ENCODE results near the gene HELZ. TPM values are rescaled to one million over a fixed set of nuclear protein-coding genes. Genes with fewer than 3 reads are reported as not detected.
"Not testable (repeated sequence)": the region's sequence is repeated elsewhere in the genome, so short reads cannot be mapped to it uniquely, and the experiment has no call there.

HELZ gene
- polyA plus RNA-seq, 10 donors = 15.4 to 28.5 (median 21.4) TPM

DNA sequence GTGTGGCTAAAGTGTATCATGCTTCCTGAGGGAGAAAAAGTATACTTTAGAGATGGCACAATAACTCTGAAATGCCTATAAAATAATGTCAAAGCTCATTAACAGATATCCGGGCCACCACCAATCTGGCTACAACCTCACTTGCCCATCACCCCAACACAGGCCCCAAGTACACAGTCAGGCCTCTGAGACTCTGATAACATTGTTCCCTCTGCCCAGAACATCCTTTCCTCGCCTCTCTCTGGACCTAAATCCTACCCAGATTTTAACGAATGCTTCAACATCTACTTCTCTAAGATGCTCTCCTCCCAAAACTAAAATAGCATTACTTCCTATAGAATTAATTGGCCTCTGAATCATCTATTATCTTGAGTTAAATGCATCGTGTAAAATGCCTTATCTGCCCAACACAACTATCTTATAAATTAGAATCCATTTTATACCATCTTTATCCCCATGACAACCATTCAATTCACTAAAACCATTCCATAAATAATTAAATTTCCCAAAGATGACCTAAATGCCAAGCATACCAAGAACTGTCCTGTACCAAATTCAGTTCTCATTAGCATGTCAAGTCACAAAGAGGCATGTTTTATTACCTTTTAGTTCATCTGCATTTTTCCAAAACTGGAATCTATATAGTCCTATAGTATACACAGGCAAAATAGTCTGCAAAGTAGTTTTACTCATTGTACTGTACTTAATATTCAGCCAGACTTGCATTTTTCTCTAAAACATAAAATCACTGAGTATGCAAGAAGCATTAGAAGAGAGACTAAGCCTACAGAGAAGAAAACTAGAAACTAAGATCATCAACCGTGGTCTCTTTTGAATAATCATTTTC is 15.7 kb downstream of the HELZ start:
- DNase-seq = no peak

DNA sequence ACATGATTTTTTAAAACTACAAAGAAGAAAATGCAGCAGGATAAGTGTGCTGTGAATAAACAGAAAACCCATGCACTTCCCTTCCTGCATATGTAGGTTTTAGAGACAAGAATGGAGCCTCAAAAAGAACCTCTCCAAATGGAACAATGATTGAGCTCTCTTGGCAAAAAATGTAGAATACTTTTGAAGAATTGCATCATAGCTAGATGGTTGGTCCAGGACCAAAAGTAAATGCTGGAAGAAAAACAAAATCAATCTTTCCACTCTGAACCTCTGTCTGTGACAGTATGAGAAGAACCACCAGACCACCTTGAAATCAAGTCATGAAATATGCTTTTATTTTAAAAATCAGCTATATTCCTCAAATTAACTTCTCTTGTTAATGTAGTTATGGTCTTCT is 17.5 kb downstream of the HELZ start:
- peak in 2 of 3 donors; percentile 24 to 41 for DNase-seq

DNA sequence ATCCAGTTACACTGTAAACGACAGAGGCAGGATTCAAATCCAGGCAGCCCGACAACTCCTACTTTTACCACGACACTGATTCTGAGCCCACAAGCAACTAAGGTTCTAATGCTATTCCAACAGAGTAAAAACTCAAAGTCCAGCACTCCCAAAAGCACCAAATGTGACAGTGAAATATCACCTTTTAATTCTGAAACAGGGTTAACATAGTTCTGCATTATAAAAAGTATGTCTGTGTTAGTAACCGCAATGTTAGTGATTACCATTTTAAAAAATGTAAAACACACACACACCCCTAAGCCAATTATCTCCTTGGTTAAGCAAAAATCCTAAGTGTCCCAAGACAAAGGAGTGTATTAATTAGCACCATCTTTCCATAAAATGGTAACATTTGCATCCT is 19.7 kb downstream of the HELZ start:
- no peak for DNase-seq

- DNase-seq = no peak
Measured at GRCh38 chr17:67224736-67225135, 20.3 kb downstream of the HELZ start.

- DNase-seq = no peak
Measured at GRCh38 chr17:67223924-67224323, 21.1 kb downstream of the HELZ start.

DNA sequence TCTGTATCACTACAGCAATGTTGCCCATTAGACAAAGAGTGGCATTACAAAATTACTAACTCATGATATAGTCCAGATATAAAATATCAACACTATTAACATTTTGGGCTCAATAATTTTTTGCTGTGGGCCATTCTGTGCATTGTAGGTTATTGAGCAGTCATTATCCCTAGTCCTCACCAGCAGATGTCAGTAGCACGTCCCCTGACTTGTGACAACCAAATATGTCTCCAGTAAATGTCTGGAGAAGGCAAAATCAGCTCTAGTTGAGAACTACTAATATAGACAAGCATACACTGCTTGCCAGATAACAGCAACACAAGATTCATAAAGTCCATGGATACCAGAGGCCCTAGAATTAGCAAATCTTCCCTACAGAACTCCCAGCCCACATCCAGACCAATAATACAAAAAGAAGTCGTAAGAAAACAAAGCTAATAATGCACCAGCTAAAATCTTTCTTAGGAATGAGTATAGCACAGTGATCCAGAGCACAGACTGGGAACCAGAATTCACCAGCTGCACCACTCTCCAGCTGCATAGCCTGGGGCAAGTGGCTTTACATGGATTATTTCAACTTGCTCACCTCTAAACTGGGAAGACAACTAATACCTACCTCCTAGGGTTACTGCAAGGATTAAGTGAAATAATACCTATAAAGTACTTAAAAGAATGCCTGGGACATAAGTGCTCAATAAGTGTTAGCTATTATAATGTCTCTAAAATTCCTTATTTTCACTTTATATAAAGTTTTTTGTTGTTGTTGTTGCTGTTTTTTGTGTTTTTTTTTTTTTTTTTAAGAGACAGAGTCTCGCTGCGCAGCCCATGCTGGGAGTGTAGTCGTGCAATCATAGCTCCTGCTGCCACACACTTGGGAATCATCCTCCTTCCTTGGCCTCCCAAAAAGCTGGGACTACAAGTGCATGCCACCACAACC is 23.7 kb downstream of the HELZ start:
- DNase-seq = peak in 2 of 3 donors; percentile 72 to 82

DNA sequence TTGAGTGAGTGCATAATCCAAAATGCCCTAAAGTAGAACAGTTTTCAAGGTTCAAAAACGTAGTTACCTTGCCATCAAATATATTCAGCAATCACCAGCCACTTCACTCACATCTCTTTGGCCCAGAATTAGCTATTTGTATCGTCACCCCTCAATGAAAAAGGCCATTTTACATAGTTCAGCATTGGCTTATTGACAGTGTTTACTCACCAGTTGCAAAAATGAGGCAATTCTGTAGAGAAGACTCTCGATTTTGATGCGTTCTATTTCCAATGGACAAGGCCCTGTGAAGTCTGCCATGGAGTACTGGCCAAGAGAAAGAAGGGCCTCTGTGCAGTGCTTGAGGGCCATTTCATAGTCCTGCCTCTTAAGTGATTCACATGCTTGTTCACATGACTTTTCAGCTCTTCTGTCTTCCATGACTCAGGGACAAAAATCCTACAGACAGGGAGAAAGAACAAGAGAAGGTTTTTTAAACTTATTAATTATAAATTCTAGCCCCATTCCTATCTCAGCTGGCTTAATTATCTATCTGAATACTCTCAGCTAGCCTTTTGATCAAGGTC is 26.5 kb downstream of the HELZ start:
- no peak for DNase-seq

- DNase-seq = no peak
Measured at GRCh38 chr17:67217446-67217845, 27.6 kb downstream of the HELZ start.

- peak in 1 of 3 donors; percentile 5 for DNase-seq
Measured at GRCh38 chr17:67216578-67217320, 28.2 kb downstream of the HELZ start.

- DNase-seq = no peak
Measured at GRCh38 chr17:67215991-67216421, 29.0 kb downstream of the HELZ start.

DNA sequence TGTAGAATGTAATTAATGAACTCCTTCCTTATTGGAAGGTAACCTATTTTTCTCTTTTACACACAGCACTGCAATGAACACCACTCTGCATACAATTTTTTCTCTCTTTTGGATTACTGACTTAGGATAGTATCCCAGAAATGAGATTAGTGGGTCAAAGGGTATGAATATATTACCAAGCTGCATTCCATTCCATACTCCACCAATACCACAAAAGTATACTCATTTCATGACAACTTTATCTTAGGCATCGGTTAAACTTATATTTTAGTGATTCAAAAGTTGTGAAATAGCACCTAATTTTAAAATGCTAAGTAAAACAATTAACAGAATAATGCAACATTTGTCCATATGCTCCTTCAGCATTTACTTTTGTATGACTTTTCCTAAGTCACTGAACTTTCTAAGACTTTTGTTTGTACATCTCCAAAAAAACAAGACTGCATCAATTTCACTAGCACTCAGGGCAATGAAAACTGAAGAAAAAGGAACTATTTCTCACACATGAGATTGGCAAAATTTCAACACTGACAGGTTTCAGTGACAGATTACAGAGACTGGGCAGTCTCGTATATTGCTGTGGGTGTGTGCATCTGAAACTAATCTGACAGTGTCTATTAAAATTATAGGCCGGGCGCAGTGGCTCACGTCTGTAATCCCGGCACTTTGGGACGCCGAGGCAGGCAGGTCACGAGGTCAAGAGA is 32.1 kb downstream of the HELZ start:
- DNase-seq = peak in 2 of 3 donors; percentile 5 to 60

- no peak for DNase-seq
Measured at GRCh38 chr17:67212231-67212630, 32.8 kb downstream of the HELZ start.

GRCh38 chr17:67211742-67212141 is 33.3 kb downstream of the HELZ start:
- DNase-seq = no peak

DNA sequence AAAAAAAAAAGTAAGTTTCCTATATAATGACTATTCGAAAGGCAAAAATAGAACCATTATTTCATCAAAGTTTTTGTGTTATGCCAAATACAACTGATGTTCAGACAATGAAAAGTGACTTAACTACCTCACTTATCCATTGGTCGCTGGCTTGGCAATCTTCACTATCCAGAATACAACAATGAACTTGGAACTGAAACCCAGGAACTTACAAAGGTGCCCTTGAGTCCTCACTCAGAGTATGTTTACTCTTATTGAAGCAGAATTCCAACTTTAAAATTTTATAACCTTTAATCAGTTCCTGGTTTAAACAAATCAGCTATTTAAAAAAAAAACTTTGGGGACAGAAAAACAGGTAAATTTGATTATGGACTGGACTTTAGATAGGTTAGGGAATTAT is 34.1 kb downstream of the HELZ start:
- DNase-seq = no peak

GRCh38 chr17:67208232-67208631 is 36.8 kb downstream of the HELZ start:
- no peak for DNase-seq

GRCh38 chr17:67203818-67204217 is 41.2 kb downstream of the HELZ start:
- DNase-seq = no peak

DNA sequence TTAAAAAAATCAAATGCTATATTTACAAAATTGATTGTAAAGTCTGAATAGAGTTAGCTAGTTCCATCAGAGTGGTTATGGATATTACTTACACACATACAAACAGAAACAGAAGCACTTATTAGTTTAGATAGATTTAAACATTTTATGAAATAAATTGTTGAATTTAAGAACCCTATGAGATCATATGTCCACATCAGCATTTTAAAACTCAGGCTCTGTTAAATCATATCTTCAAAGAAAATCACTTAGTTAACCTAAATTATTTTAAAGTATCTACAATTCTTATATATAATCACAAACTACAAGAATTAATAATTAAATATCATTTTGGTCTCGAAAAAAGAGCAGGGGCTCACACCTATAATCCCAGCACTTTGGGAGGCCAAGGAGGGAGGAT is 42.5 kb downstream of the HELZ start:
- DNase-seq = no peak

DNA sequence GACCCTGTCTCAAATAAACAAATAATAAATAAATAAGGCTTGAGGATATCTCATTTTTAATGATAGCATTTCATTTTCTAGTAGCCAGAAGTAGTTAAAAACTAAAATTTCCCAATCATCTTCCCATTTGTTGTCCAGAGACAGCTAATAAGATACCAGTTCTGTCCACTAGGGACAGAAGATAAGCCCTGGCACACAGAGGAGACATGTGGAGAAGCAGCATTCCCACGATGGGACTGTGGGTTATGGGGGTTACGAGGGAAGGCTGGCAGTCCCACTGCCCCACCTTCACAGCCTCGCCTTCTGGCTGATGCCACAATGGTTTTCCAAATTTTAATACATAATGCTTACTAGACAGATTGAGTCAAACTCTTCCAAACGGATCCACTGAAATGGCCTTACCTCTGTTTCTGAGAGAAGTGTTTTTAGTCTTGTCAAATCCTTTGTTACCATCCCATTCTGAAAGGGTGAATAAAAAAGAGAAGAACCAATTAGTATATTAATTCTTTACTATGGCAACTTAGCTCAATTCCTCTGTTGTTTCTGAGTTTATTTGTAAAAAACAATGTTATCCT is 44.2 kb downstream of the HELZ start:
- DNase-seq = no peak

- no peak for DNase-seq
Measured at GRCh38 chr17:67198131-67198530, 46.9 kb downstream of the HELZ start.

DNA sequence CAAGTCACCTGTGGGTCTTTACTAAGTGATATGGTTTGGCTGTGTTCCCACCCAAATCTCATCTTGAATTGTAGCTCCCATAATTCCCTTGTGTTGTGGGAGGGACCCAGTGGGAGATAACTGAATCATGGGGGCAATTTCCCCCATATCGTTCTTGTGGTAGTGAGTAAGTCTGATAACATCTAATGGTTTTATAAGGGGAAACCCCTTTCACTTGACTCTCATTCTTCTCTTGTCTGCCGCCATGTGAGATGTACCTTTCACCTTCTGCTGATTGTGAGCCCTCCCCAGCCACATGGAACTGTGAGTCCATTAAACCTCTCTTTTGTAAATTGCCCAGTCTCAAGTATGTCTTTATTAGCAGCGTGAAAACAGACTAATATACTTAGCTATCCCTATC is 48.0 kb downstream of the HELZ start:
- DNase-seq = not testable (repeated sequence)

- no peak for DNase-seq
Measured at GRCh38 chr17:67196422-67196821, 48.6 kb downstream of the HELZ start.
